ENCODE measurements around the gene MTX3.

DNA sequence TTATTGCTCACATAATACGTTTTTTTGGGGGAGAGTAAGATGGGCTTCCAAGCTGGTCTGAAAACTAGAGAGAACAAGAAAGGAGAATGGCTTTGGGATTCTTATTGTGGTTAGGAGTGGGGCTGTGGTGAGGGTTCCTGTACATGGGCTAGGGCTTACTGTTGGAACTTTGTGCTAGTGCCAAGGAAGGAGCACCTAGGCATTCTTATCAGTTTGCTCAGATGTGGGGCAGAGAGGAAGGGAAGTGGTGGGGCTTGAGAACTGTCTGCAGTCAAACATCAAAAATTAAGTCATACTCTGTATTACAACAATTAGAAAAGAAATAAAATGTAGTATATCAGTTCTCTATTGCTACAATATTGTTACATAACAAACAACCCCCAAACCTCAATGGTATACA is 40.0 kb upstream of the MTX3 start:
- TF ChIP-seq CTCF (IDR thresholded peaks at IDR 0.05) (no peak), POLR2A (IDR thresholded peaks at IDR 0.05) (no peak), EP300 (IDR thresholded peaks at IDR 0.05) (no peak), POLR2AphosphoS5 (IDR thresholded peaks at IDR 0.05) (no peak)

All from gastroesophageal sphincter (tissue), 3 donors.